Upper lobe of left lung (tissue), 6 donors: ENCODE results near the gene TRIML1. TPM values are rescaled to one million over a fixed set of nuclear protein-coding genes. Genes with fewer than 3 reads are reported as not detected.

Experiments
- ATAC-seq, 2 donors: fragments of 200-7000 bp; cut with Tn5 transposase; one replicate each; pipeline ENCODE4 v1.9.1; 2022; ENCODE audit warnings: mild to moderate bottlenecking in 2 of 2, moderate library complexity in 2 of 2; ENCODE audit not compliant: low FRiP score in 2 of 2
- DNase-seq, 2 donors: peaks; one replicate each; pipeline ENCODE4 v3.0.0-alpha.2; 2019 to 2020
- H3K27ac ChIP-seq, 4 donors: fragments of 200-600 bp; sonication (generic); one replicate each; pipeline ENCODE4 v1.5.1; 2016 to 2019
- H3K27me3 ChIP-seq, 4 donors: fragments of 200-600 bp; sonication (generic); one replicate each; pipeline ENCODE4 v1.5.1; 2017 to 2019
- H3K36me3 ChIP-seq, 4 donors: fragments of 200-600 bp; sonication (generic); one replicate each; pipeline ENCODE4 v1.5.1; 2016 to 2019
- H3K4me1 ChIP-seq, 4 donors: fragments of 200-600 bp; sonication (generic); one replicate each; pipeline ENCODE4 v1.5.1; 2018 to 2019
- H3K4me3 ChIP-seq, 4 donors: fragments of 200-600 bp; sonication (generic); one replicate each; pipeline ENCODE4 v1.5.1; 2017 to 2019; ENCODE audit warnings: mild to moderate bottlenecking in 2 of 4, moderate library complexity in 1 of 4
- H3K9me3 ChIP-seq, 4 donors: fragments of 200-600 bp; sonication (generic); one replicate each; pipeline ENCODE4 v1.5.1; 2018 to 2019
- EP300 ChIP-seq, 4 donors: sonication (generic); formaldehyde crosslinking; IDR thresholded peaks; one replicate each; pipeline ENCODE4 v1.5.1; 2017; ENCODE audit warnings: antibody characterized with exemption in 4 of 4, control low read depth in 2 of 4
- POLR2A ChIP-seq, 4 donors: fragments of 450-650 bp; IDR thresholded peaks; one replicate each; pipeline ENCODE4 v1.5.1; 2016 to 2017; ENCODE audit warnings: antibody characterized with exemption in 4 of 4, mild to moderate bottlenecking in 2 of 4
- POLR2AphosphoS5 ChIP-seq, 2 donors: sonication (generic); formaldehyde crosslinking; IDR thresholded peaks; one replicate each; pipeline ENCODE4 v1.5.1; 2017; ENCODE audit warnings: antibody characterized with exemption in 2 of 2
- WGBS, 2 donors: methylation state at CpG; one replicate each; pipeline ENCODE4 v1.1.5; 2017 to 2018; 5-methylcytosine and 5-hydroxymethylcytosine counted together
- total RNA-seq, 6 donors: library from RNA; depleted of rRNA in 4 of 6; stranded (reverse); fragments of >200 nt in 4 of 6; gene quantifications; one replicate each; pipeline versions ENCODE4 v1.1.0 to v1.2.1, GENCODE V29; 2016 to 2021
- TF ChIP-seq, protein P1 (sequence below), 6 experiments: fragments of 450-650 bp in 4 of 6; fragments of 200-600 bp in 2 of 6; sonication (generic) in 2 of 6; IDR thresholded peaks; one replicate each; pipeline ENCODE4 v1.5.1; 2016 to 2019; ENCODE audit warnings: antibody characterized with exemption in 6 of 6
- donor health status: DM: no; HTN: no; CAD: no; lungs with moderate emphysema.
- donor health status: DM: no; HTN: yes; CAD: no; lungs with severe emphysema.

Gene TRIML1, protein sequence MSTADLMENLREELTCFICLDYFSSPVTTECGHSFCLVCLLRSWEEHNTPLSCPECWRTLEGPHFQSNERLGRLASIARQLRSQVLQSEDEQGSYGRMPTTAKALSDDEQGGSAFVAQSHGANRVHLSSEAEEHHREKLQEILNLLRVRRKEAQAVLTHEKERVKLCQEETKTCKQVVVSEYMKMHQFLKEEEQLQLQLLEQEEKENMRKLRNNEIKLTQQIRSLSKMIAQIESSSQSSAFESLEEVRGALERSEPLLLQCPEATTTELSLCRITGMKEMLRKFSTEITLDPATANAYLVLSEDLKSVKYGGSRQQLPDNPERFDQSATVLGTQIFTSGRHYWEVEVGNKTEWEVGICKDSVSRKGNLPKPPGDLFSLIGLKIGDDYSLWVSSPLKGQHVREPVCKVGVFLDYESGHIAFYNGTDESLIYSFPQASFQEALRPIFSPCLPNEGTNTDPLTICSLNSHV
- not detected for total RNA-seq

GRCh38 chr4:188139141-188139540 is at the start of gene TRIML1:
TRIML1 (plus strand) TSS chr4:188139441; CDS start chr4:188139559, 118 bp downstream.
- Histone ChIP-seq H3K4me1 (peaks cover 0 to 3% (median 0%) of the 10 kb centered on the region in 4 donors), H3K27ac (peak within 1 kb of the TSS in 2 of 4 donors; percentile 10 to 25), H3K4me3 (no peak within 1 kb of the TSS), H3K36me3 (no peaks in the 10 kb centered on the region), H3K9me3 (no peaks in the 10 kb centered on the region), H3K27me3 (no peaks in the 10 kb centered on the region)
- ATAC-seq (peak in 1 of 2 donors; percentile 9), DNase-seq (no peak)
- 63 to 96% methylated on average over 3 of the region's 3 CpGs for WGBS, 2 donors
- TF ChIP-seq, protein P1, sequence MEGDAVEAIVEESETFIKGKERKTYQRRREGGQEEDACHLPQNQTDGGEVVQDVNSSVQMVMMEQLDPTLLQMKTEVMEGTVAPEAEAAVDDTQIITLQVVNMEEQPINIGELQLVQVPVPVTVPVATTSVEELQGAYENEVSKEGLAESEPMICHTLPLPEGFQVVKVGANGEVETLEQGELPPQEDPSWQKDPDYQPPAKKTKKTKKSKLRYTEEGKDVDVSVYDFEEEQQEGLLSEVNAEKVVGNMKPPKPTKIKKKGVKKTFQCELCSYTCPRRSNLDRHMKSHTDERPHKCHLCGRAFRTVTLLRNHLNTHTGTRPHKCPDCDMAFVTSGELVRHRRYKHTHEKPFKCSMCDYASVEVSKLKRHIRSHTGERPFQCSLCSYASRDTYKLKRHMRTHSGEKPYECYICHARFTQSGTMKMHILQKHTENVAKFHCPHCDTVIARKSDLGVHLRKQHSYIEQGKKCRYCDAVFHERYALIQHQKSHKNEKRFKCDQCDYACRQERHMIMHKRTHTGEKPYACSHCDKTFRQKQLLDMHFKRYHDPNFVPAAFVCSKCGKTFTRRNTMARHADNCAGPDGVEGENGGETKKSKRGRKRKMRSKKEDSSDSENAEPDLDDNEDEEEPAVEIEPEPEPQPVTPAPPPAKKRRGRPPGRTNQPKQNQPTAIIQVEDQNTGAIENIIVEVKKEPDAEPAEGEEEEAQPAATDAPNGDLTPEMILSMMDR (IDR thresholded peaks at IDR 0.05) = no peak
- TF ChIP-seq POLR2A (IDR thresholded peaks at IDR 0.05) (no peak), EP300 (IDR thresholded peaks at IDR 0.05) (no peak), POLR2AphosphoS5 (IDR thresholded peaks at IDR 0.05) (no peak)

DNA sequence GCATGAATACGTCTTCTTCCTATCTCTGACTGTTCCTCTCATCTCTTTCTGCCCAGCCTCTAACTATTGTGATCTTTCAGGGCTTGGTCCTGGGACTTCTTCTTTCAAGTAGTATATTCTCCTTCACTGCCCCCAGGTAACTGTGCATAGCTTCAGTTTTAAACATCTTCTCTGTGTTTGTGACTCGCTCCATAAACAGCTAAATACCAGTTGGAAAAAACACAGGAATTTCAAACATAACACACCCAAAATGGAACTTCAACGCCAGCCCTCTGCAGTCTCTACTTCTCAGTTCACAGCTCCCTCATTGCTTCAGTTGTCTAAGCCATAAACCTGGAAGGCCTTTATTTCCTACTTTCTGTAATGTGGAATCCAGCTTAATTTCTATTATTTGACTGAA is 46.4 kb upstream of the TRIML1 start:
- no peak overlapping the region for H3K27ac ChIP-seq

DNA sequence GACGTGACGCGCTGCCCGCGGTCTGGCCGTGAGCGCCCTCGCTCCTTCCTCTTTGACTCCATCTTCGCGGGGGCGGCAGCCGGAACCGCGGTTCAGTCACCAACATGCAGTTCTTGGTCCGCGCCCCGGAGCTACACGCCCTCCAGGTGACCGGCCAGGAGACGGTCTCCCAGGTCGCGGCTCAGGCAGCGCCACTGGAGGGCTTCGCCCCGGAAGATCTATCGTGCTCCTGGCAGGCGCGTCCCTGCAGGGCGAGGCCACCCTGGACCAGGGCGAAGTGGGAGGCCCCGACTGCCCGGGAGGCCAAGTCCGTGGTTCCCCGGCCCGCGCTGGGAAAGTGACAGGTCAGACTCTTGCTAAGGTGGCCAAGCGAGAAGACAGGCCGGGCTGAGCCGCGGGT is 32.8 kb upstream of the TRIML1 start:
- whole genome bisulfite sequencing, 2 donors = 97 to 98% methylated on average over 18 to 30 of the region's 40 CpGs
- TF ChIP-seq POLR2A (IDR thresholded peaks at IDR 0.05) (no peak), POLR2AphosphoS5 (IDR thresholded peaks at IDR 0.05) (no peak), EP300 (IDR thresholded peaks at IDR 0.05) (no peak)
- TF ChIP-seq, protein P1 (IDR thresholded peaks at IDR 0.05) = no peak
- peaks cover 0 to 3% (median 0%) of the 10 kb centered on the region in 4 donors for H3K9me3 ChIP-seq
- no peaks in the 10 kb centered on the region for H3K36me3 ChIP-seq
- no peak overlapping the region for H3K27ac ChIP-seq
- DNase-seq (peak in 1 of 2 donors; percentile 77), ATAC-seq (peak in 1 of 2 donors; percentile 51)
- H3K27me3 ChIP-seq = no peaks in the 10 kb centered on the region
- no peaks in the 10 kb centered on the region for H3K4me1 ChIP-seq
- H3K4me3 ChIP-seq = no peak overlapping the region

More for the DNA sequence above, 46.4 kb upstream of the TRIML1 start:
- ATAC-seq = no peak
- WGBS, 2 donors = 92 to 95% methylated on average over 3 of the region's 3 CpGs
- no peak overlapping the region for H3K4me3 ChIP-seq
- TF ChIP-seq POLR2AphosphoS5 (IDR thresholded peaks at IDR 0.05) = no peak
- TF ChIP-seq, protein P1 (IDR thresholded peaks at IDR 0.05) = no peak
- no peak for TF ChIP-seq EP300 (IDR thresholded peaks at IDR 0.05)
- no peak for TF ChIP-seq POLR2A (IDR thresholded peaks at IDR 0.05)
- H3K4me1 ChIP-seq = no peaks in the 10 kb centered on the region
- no peak for DNase-seq
- H3K9me3 ChIP-seq = no peaks in the 10 kb centered on the region
- H3K36me3 ChIP-seq = no peaks in the 10 kb centered on the region
- H3K27me3 ChIP-seq = no peaks in the 10 kb centered on the region

DNA sequence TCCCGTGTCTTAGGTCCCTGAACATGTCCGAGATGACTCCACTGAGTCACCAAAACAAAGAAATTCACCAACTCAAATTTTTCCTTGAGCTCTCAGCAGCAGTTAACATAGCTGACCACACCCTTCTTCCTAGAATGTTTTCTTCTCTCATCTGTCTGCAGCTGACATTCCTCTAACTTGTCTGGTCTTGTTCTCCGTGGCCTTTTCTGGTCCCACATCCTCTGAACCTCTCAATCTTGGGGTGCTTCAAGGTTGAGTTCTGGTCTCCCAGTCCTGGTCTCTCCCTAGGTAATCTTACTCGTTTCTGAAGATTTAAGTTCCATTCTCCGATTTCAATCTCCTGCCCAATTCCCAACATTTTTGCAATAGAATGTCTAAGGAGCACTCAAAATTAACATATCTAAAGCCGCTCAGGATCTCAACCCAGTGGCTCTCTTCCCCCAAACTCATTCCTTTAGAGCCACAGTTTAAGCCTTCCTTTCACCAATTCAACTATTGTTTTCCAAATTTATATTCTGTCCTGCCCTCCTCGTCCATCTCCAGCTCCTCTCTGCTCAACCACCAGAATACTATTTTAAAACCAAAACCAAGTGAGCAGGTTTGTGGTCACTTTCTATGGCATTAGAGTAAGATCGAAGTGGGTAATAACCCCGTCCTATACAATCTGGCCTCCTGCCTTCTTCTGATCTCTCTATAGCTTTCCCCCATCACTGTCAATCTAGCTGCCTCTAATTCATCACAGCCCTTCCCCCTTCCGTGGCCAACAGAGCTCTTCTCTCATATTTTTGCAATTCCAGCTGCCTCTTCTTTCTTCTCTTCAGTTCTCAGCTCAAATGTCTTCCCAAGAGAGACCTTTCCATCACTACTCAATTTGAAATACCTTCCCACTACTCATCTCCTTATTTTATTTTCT is 31.1 kb upstream of the TRIML1 start:
- DNase-seq = no peak

More for the DNA sequence above, 31.1 kb upstream of the TRIML1 start:
- peaks cover 0 to 3% (median 0%) of the 10 kb centered on the region in 4 donors for H3K9me3 ChIP-seq
- H3K4me3 ChIP-seq = no peak overlapping the region
- H3K27ac ChIP-seq = no peak overlapping the region
- WGBS, 2 donors = 49 to 72% methylated on average over 10 of the region's 10 CpGs
- no peaks in the 10 kb centered on the region for H3K4me1 ChIP-seq
- peak in 1 of 2 donors; percentile 34 for ATAC-seq
- no peak for TF ChIP-seq POLR2A (IDR thresholded peaks at IDR 0.05)
- no peak for TF ChIP-seq EP300 (IDR thresholded peaks at IDR 0.05)
- no peak for TF ChIP-seq POLR2AphosphoS5 (IDR thresholded peaks at IDR 0.05)
- H3K27me3 ChIP-seq = no peaks in the 10 kb centered on the region
- H3K36me3 ChIP-seq = no peaks in the 10 kb centered on the region
